ENCODE data around the gene UBE2G1.

The UBE2G1 gene

DNA sequence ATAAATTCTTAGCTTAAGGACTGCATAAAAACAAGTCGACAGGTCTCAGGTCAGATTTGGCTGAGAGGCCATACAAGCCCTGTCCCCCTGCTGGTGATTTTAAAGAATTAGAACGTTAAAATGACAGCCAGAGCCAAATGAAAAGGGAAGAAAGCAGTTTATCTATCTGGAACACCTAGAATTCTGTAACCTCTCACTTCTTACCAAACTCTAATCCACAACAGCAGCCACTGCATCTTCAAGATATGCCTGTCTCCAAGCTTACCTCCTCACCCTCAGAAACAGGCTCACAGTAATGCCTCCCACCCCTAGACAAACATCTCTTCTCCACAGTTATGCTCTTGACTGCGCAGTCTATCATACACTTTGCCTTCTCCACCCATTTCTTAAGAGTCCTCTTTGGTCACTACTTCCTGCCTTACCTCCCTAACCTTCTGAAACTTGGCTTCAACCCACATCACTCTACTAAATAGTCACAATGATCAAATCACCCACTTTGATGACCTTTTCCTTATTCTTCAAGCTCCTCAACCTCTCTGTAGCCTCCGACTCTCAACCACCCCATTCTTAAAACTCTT lies 116.9 kb downstream of the UBE2G1 start:
- no peak overlapping the region for H3K4me3 ChIP-seq (ENCODE audit: low read depth, low read length)
- DNase-seq (ENCODE audit: low read depth): peak; percentile 63
- TF ChIP-seq, protein P1, sequence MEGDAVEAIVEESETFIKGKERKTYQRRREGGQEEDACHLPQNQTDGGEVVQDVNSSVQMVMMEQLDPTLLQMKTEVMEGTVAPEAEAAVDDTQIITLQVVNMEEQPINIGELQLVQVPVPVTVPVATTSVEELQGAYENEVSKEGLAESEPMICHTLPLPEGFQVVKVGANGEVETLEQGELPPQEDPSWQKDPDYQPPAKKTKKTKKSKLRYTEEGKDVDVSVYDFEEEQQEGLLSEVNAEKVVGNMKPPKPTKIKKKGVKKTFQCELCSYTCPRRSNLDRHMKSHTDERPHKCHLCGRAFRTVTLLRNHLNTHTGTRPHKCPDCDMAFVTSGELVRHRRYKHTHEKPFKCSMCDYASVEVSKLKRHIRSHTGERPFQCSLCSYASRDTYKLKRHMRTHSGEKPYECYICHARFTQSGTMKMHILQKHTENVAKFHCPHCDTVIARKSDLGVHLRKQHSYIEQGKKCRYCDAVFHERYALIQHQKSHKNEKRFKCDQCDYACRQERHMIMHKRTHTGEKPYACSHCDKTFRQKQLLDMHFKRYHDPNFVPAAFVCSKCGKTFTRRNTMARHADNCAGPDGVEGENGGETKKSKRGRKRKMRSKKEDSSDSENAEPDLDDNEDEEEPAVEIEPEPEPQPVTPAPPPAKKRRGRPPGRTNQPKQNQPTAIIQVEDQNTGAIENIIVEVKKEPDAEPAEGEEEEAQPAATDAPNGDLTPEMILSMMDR (IDR thresholded peaks at IDR 0.05; ENCODE audit: insufficient read depth, low read depth, low read length, missing control alignments): peak; percentile 53

DNA sequence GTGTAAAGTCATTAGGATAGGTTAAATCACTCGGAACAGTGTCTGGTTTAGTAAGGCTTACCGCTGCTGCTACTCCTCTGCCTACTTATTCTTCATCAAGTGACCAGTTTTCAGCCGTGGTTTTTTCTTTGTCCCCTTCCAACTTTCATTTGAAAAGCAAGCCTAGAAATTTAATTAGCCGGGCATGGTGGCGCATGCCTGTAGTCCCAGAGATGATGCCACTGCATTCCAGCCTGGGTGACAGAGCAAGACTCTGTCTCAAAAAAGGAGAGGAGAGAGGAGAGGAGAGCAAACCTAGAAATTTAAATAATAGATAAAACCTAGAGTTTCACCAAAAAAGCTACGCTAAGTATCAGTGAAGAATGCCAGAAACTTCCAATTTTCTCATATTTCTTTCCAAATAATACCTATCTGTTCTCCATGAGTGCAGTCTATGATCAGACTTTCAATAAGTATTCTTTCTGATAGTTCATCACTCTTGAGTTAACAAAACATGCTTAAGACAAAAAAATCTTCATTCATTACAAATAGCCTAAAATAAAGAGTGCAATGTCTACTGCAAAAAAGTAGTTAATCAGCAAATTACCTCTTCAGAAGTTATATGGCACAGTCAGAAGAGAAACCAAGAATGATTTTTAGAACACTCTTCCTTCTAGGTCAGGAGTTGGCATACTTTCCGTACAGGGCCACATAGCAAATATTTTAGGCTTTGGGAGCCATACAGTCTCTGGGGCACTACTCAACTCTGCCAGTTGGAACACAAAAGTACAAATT lies 117.8 kb downstream of the UBE2G1 start:
- DNase-seq (ENCODE audit: low read depth): no peak
- TF ChIP-seq, protein P1 (IDR thresholded peaks at IDR 0.05; ENCODE audit: insufficient read depth, low read depth, low read length, missing control alignments): no peak

DNA sequence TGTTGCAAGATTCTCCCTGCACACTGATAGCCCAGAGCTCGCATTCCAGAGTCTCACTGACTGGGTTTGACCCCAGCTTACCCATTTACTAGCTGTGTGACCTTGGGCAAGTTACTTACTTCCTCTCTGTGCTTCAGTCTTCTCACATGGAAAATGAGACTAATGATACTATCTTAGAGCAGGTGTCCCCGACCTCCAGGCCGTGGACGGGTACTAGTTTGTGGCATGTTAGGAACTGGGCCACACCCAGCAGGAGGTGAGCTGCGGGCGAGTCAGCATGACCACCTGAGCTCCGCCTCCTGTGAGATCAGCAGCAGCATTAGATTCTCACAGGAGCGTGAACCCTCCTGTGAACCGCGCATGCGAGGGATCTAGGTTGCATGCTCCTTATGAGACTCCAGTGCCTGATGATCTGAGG lies 118.5 kb downstream of the UBE2G1 start:
- TF ChIP-seq, protein P1 (IDR thresholded peaks at IDR 0.05; ENCODE audit: insufficient read depth, low read depth, low read length, missing control alignments): no peak
- no peak for DNase-seq (ENCODE audit: low read depth)

More for the DNA sequence above, 117.8 kb downstream of the UBE2G1 start:
- no peak overlapping the region for H3K4me3 ChIP-seq (ENCODE audit: low read depth, low read length)

DNA sequence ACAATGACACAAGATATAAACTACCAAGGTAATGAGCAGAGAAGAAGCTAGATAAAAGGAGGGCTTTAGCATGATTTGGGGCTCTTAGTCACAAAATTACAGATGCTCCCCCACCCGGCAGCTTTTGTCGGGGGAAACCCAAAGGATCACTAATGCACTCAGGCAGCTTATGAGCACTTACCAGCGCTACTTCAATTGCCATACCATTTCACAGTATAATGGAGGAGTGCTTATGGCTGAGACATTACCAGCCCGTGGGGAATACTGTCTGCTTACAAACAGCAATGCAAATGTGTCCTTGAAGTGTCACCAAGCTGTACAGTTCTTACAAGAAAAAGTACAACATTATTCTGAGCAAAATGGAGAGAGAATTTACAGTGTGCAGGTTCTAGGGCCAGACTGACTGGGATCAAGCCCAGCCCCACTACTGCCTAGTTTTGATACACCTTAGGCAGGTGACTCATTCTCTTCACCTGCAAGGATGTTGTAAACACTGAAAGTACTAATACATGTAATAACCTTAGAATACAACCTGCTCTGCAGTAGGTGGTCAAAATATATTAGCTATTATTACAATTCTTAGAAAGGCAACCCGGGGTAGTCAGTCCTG lies 119.0 kb downstream of the UBE2G1 start:
- H3K4me3 ChIP-seq (ENCODE audit: low read depth, low read length): no peak overlapping the region
- no peak for DNase-seq (ENCODE audit: low read depth)
- TF ChIP-seq, protein P1 (IDR thresholded peaks at IDR 0.05; ENCODE audit: insufficient read depth, low read depth, low read length, missing control alignments): no peak

More for the DNA sequence above, 118.5 kb downstream of the UBE2G1 start:
- no peak overlapping the region for H3K4me3 ChIP-seq (ENCODE audit: low read depth, low read length)

DNA sequence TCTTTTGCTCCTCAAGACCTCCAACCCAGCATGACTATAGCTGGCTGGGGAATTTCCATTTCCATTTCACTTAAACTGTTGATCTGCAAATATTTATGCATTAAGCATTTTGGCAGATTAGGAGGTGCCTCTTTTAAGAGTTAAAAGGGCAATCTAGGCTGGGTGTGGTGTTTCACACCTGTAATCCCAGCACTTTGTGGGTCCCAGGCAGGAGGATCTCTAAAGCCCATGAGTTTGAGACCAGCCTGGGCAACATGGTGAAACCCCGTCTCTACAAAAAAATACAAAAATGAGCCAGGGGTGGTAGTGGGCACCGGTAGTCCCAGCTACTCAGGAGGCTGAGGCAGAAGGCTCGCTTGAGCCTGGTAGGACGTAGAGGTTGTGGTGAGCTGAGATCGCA lies 119.8 kb downstream of the UBE2G1 start:
- TF ChIP-seq, protein P1 (IDR thresholded peaks at IDR 0.05; ENCODE audit: insufficient read depth, low read depth, low read length, missing control alignments): no peak
- DNase-seq (ENCODE audit: low read depth): no peak
- H3K4me3 ChIP-seq (ENCODE audit: low read depth, low read length): no peak overlapping the region

DNA sequence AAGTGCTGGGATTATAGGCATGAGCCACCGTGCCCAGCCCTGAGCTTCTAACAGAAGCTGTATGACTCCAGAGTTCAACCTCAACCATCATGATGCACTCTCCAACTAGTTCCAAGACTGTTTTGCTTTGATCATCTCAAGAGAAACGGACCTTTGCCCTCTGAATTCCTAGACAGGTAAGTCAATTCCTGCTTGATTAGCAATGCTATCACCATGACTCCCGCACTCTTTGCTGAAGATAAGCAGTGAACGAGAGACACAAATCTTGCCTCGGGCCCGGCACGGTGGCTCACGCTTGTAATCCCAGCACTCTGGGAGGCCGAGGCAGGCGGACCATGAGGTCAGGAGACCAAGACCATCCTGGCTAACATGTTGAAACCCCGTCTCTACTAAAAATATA lies 124.9 kb downstream of the UBE2G1 start:
- no peak for DNase-seq (ENCODE audit: low read depth)
- no peak overlapping the region for H3K4me3 ChIP-seq (ENCODE audit: low read depth, low read length)
- TF ChIP-seq, protein P1 (IDR thresholded peaks at IDR 0.05; ENCODE audit: insufficient read depth, low read depth, low read length, missing control alignments): no peak

Data from GM12865 (cell line).